GM18907 (cell line): ENCODE results near the gene SHPK.

ENCODE experiments used
- ATAC-seq: cut with Tn5 transposase; IDR thresholded peaks from one replicate; pipeline ENCODE4 v1.9.1; 2021; ENCODE audit warnings: mild to moderate bottlenecking, moderate library complexity; ENCODE audit not compliant: unreplicated experiment

SHPK gene

DNA sequence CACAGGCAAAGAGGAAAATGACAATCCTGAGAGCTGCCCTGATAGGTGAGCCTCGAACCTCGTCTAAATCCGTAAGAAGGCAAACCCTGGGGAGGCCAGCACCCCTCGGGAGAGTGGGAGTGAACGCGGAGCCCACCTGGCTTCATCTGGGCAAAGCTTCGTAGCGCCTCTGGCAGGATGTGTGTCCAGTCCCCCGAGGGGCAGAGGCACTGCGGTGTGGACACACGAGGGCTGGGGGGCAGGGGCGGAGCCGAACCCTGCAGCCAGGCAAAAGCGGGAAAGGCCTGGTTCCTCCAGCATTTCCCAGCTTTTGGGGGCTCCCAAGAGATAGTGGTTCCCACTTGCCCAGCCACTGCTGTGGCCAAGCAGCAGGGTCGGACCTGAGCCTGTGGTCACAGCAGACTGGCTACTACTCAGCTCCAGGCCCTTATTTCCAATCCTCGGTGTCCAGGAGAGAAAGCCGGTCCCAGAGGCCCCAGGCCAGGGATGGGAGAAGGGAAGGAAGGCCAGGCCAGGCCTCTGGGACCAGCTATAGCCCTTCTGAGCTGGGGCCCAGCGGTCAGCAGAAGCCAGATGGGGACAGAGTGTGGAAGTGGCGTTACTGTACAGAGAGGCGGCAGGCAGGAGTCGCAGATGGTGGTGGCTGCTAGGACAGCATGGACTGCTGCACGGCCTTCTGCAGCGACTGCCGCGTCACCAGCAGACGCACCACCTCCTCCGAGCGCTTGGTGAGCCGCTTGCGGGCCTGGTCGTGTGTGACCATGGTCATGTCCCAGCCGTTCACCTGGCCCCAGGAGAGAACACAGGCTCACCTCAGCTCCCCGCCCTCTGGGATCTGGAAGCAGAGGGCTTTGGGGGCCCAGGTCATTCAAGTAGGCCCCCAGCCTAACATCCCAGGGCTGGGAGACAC is 27.3 kb upstream of the SHPK start:
- no peak for ATAC-seq

DNA sequence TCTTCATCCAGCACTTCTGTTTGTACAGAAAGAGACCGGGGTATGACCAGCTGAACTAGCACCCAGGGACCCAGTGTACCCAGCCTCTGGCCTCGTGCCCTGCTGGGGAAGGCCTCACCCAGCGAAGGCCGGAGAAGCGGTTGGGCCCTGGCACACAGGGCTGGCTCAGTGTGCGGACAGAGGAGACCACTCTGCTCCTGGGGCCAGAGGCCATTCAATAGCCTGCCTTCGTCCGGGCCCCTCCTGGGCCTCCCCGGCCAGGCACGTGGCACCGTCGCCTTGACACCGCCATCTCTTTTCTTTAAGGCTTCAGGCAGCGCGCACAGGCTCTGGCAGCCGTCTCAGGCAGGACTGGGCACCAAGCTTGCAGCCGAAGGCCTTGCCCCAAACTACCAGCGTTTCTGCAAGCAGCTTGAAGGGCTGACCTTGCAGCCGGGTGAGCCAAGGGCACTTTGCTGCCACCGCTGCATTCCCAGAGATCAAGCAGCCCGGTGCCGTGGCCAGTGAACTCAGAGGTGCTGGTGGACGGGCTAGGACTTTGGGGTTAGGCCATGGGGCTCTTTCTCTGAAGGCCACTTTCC is 24.4 kb upstream of the SHPK start:
- no peak for ATAC-seq

DNA sequence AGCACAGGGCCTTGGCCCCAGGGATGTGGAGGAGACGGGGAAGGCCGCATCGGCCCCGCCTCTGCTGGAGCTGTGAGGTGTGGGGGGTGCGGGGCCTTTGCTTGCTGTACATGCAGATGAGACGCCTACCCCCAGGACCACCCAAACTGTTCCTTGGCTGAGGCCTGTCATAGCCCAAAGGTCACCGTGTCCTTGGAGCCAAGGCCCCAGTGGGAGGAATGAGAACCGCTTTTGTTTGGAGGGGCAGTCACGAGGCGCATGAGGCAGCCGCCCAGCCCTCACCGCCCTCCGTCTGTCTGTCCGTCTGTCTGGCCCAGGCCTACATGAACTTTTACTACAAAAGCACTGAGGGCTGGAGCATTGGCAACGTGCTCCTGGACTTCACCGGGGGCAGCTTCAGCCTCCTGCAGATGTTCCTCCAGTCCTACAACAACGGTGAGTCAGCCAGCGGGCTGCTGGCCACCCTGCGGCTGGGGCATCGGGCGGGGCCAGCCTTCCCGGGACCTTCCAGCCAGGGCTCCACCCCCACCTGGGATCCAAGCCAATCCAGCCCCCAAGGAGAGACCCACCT is 23.6 kb upstream of the SHPK start:
- ATAC-seq, result no peak

DNA sequence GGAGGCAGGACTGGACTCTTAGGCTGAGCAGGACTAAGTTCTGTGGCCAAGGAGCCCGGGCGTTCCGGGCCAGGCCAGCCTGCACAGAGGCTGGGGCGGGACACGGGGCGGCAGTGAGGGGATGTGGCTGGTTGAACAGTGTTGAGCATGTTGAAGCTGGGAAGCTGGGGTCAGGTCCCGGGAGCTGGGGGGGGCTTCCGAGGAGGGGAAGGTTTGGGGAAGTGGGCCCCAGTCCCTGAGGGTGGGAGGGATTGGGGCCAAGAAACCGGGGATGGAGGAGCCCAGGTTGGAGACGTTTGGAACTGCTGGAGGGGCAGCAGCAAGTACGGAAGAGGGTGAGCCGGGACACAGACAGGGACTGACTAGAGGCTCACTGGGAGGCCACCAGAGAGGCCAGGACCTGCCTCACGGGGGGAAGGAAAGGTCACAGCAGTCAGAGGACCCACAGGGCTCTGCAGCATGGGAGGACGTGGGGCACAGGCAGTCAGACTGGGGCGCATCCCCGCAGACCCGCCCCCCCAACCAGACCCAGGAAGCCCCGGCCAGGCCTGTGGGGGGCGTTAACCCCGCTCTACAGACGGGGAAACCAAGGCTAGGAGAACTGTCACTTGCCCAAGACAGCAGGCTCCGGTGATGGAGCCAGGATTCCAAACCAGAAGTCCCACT is 22.9 kb upstream of the SHPK start:
- no peak for ATAC-seq

DNA sequence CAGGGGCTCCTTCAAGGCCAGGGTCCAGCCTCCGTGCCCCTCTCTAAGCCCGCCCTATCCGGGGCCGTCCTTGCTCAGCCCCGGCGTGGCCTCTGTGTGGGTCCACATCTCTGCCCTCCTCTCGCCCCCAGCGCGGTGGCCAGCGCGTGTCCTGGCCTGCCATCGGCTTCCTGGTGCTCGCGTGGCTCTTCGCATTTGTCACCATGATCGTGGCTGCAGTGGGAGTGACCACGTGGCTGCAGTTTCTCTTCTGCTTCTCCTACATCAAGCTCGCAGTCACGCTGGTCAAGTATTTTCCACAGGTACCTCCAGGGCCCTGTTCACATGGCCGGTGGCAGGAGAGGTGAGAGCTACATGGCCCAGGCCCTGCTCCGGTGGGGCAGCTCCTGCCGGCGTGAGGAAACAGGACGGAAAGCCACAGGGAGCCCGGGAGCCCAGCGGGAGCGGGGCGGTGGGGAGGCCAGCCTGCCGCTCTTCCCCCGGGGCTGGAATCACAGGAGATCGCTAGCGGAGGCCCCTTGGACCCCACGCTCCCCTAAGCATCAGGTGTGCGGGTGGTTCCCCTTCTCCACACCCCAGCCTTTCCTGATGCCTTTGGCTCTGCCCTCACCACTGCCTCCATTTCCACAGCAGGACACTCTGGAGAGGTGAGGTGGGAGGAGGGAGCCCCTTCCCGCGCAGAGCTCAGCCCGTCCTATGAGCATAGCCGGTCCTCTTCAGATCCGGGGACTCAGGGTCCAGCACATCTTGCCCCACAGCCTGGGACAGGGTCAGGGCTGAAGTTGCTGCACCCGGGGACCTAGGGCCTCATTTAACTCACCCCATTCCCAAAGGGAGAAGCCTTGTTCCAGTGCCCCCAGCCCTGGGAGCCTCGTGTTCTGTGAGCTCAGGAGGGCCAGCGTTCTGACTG is 22.1 kb upstream of the SHPK start:
- no peak for ATAC-seq

DNA sequence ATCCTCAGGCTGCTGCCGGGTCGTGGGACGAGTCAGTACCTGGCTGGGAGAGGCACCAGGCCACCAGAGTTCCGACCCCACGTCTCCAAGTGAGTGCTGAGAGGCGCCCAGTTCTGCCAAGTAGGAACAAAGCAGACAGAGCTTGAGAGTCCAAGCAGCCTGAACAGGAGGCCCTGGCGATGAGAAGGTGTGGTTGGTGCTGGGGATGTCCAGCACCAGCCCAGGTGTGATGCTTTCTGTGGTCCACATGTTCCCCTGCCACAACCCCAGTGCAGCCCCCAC is 21.5 kb upstream of the SHPK start:
- no peak for ATAC-seq

GRCh38 chr17:3656755-3657587 is 20.9 kb upstream of the SHPK start:
- no peak for ATAC-seq

- ATAC-seq, result no peak
These were observed 20.3 kb upstream of the SHPK start for GRCh38 chr17:3656353-3656752.

- no peak for ATAC-seq
These were observed 19.7 kb upstream of the SHPK start for GRCh38 chr17:3655766-3656165.

DNA sequence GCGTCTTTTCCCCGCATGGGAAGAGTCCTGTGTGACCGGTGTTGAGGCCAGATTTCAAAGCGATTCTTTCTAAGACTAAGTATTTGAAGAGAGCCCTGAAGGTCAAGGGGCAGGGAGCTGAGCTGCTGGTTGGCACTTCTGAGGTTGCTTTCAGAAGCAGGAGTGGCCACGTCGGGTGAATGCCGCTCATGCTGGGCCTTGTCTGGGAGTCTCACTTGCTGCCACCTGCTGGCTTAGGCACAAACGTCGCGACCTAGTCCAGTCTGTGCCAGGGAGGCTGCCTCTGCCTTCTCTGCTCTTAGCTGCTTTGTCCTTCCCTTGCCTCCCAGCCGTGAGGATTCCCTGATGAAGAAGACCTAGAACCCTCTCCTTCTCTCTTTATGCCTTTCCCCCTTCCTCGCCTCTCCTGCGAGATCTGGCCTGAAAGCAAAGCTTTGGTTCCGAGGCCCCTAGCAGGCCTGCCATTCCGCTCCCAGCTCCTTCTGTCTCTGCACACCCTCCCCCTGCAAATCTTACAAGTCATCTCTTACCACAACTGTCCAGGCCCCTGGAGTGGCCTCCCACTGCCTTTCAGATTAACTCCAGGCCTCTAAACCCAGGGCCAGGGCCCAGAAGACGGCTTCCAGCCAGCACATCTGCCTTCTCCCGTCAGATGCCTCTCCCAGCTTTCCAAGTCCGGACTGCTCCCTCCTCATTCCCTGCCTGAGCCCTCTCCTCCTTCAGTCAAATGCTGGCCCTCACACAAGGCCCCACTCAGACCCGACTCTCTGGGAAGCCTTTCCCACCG is 11.9 kb upstream of the SHPK start:
- ATAC-seq, result no peak

DNA sequence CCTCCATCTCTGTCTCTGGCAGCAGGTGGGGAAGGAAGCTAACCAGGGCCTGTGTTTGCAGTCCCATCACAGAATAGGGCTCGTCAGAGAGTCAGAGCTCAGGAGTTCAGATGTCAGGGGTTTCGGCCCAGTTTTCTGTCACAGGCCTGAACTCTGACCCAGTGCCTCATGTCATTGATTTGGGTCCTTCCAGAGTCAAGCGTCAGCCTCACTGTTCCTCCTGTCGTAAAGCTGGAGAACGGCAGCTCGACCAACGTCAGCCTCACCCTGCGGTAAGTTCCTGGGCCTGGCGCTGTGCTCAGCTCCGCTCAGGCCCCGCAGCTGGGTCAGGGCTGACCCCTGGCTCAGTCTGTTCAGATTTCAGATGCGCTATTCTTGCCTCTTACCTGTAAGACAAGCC is 11.2 kb upstream of the SHPK start:
- no peak for ATAC-seq

DNA sequence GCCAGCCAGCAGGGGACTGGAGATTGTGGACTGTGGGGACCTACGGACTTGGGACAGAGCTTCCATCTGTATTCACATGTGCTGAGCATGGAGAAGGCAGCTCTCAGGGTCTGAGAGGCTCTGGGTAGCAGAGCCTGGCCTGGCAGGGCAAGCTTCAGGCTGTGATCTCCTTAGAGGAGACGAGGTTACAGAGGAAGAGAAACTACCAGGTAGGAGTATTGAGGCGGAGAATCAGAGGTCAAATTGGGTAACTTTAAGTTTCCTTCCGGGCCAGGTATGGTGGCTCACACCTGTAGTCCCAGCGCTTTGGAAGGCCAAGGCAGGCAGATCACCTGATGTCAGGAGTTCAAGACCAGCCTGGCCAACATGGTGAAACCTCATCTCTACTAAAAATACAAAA is 9.3 kb upstream of the SHPK start:
- no peak for ATAC-seq

GRCh38 chr17:3643889-3644349 is 7.9 kb upstream of the SHPK start:
- no peak for ATAC-seq

DNA sequence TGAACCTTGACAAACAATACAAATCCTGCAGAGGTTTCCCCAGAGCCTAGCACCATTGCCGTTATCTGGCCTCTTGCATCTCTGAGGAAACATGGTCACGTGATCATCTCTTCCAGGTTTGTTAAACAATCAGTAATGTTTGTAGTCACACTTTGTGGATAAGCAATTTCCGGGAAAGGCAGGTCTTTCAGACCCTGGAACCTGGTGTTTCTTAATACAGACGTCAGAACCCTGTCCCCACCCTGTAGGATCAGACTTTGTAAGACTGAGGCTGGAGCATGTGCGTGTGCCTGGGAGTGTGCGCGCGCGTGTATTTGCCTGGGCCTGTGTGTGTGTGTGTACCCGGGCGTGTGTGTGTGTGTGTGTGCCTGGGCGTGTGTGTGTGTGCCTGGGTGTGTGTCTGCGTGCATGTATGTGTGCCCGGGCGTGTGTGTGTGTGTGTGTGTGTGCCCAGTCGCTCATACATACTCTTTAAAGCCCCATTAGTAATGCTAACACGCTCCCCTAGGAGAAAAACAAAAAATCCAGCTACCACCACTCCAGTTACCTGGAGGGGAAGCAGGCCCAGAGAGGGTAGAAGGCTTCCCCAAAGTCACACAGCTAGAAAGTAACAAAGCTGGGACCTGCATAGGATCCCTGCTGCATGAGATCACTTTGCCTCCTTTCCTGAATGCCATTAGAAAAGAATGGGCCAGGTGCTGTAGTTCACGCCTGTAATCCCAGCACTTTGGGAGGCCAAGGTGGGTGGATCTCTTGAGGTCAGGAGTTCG is 5.9 kb upstream of the SHPK start:
- ATAC-seq, result no peak

DNA sequence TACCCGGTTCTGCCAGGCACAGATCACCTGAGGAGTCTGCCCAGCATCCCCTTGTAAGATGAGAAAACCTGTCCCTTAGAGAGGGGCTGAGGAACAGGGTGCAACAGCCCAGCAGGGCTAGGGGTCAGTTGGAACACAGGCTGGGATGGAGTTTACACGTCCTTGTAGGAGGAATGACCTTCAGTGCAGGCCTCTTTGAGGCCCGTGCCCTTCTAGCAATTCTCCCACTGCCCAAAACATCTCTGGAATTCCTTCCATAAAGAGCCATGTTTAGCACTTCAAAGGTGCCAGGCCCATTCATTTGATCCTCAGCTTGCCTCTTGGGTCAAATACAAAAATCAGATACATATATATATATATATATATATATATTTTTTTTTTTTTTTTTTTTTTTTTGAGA is 5.0 kb upstream of the SHPK start:
- no peak for ATAC-seq

DNA sequence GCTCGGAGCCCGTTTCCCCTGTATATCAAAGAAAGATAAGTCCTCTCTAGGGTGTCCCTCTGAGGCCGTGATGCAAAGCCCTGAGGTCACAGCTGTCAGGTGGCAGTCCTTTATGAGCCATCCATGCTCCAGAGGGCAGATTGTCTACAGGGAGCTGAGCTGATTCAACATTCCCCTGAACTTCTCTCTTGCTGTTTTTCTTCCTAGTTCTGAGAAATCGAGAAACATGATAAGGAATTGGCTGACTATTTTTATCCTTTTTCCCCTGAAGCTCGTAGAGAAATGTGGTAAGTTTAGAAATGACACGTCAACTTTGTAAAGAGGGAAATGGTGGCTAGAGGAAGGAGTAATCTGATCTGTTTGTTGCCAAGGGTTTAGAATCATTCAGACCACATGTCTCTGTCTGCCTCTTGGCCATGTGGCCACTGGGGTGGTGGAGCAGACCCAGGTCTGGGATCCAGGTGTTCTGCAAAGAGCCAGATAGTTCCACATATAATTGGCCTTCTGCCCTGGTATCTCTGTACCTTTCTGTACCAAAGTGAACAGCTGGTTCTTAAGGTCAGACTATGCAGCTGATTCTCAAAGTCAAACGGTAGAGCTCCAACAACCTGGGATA is 4.0 kb upstream of the SHPK start:
- ATAC-seq, result no peak

DNA sequence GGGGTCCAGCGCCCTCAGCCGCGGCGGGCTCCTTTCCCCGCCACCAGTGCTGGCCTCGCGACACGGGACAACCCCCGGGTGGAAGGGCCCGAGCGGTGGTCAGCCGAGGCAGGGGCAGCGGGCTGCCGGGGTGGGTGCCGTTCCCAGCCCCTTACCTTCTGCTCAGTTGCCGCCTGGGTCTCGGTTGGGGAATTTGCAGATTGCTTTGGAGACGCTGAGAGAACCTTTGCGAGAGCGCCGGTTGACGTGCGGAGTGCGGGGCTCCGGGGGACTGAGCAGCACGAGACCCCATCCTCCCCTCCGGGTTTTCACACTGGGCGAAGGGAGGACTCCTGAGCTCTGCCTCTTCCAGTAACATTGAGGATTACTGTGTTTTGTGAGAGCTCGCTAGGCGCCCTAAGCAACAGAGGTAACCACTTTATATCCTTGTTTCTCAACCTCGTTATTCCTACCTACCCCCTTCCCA is 891 bp upstream of the SHPK start:
- ATAC-seq, result peak; percentile 17
